Thoracic aorta (tissue), 2 donors: Measurements from ENCODE around the gene CSAG3. TPM values are rescaled to one million over a fixed set of nuclear protein-coding genes. Genes with fewer than 3 reads are reported as not detected.
"Not testable (repeated sequence)": the region's sequence is repeated elsewhere in the genome, so short reads cannot be mapped to it uniquely, and the experiment has no call there.

Source experiments
- ATAC-seq: fragments of 150-250 bp; one replicate; pipeline ENCODE4 v1.8.0; 2017; ENCODE audit warnings: low read depth; ENCODE audit not compliant: insufficient number of reproducible peaks, low FRiP score
- DNase-seq: peaks from one replicate; pipeline ENCODE4 v3.0.0-alpha.2; 2020; ENCODE audit warnings: low spot score
- H3K27ac ChIP-seq, 2 donors: fragments of 200-600 bp; sonication (generic); 1 replicate in 1 of 2; 2 replicates in 1 of 2; pipeline ENCODE4 v1.5.1; 2016; ENCODE audit warnings: mild to moderate bottlenecking in 2 of 2, moderate library complexity in 2 of 2
- H3K27me3 ChIP-seq: fragments of 200-600 bp; sonication (generic); replicated peaks from 2 replicates; pipeline ENCODE4 v1.6.0; 2016; ENCODE audit warnings: mild to moderate bottlenecking; ENCODE audit not compliant: insufficient read depth
- H3K36me3 ChIP-seq: fragments of 200-600 bp; sonication (generic); one replicate; pipeline ENCODE4 v1.5.1; 2016
- H3K4me1 ChIP-seq, 2 donors: fragments of 200-600 bp; sonication (generic); 1 replicate in 1 of 2; 2 replicates in 1 of 2; pipeline versions ENCODE4 v1.5.1 to v1.6.0; 2016; ENCODE audit warnings: low read depth in 2 of 2, mild to moderate bottlenecking in 1 of 2; ENCODE audit not compliant: control insufficient read depth in 1 of 2
- H3K4me3 ChIP-seq: fragments of 200-600 bp; sonication (generic); 2 replicates; pipeline ENCODE4 v1.5.1; 2016; ENCODE audit warnings: mild to moderate bottlenecking
- H3K9me3 ChIP-seq: fragments of 200-600 bp; sonication (generic); 2 replicates; pipeline ENCODE4 v1.5.1; 2016
- total RNA-seq, 2 donors: library from RNA; depleted of rRNA; stranded (reverse); fragments of >200 nt; gene quantifications; one replicate each; pipeline versions ENCODE4 v1.1.0 to v1.2.3, GENCODE V29; 2016
- TF ChIP-seq, protein P1 (sequence below): fragments of 200-600 bp; sonication (generic); IDR thresholded peaks from one replicate; pipeline ENCODE4 v1.5.1; 2019; ENCODE audit warnings: antibody characterized with exemption

CSAG3 gene
- total RNA-seq: not detected

GRCh38 chrX:152758918-152759317 is at the start of gene CSAG3:
Gene CSAG3, plus strand, starts transcription at chrX:152759218.
- H3K4me3 ChIP-seq, H3K36me3 ChIP-seq, H3K27me3 ChIP-seq, DNase-seq, ATAC-seq, H3K9me3 ChIP-seq, H3K27ac ChIP-seq, H3K4me1 ChIP-seq: not testable (repeated sequence)

GRCh38 chrX:152713195-152713594 is 45.8 kb upstream of the CSAG3 start:
- ATAC-seq, H3K4me3 ChIP-seq: not testable (repeated sequence)

DNA sequence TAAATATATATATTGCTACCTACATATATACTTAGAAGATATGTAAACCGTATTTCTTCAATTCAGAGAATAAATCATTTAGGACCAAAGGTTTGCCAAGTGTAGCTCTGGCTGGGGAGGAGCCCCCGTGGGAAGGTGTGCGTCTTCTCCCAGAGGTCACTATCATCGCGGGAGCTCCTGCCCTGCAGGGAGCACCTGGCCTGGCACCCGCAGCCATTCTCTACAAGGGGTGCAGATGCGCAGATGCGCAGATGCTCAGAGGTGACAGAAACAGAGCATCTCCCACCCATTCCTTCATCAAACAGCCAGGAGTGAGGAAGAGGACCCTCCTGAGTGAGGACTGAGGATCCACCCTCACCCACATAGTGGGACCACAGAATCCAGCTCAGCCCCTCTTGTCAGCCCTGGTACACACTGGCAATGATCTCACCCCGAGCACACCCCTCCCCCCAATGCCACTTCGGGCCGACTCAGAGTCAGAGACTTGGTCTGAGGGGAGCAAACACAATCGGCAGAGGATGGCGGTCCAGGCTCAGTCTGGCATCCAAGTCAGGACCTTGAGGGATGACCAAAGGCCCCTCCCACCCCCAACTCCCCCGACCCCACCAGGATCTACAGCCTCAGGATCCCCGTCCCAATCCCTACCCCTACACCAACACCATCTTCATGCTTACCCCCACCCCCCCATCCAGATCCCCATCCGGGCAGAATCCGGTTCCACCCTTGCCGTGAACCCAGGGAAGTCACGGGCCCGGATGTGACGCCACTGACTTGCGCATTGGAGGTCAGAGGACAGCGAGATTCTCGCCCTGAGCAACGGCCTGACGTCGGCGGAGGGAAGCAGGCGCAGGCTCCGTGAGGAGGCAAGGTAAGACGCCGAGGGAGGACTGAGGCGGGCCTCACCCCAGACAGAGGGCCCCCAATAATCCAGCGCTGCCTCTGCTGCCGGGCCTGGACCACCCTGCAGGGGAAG is 44.9 kb upstream of the CSAG3 start, which contains the start of gene MAGEA2B:
Gene MAGEA2B (plus strand): TSS at position 814 of the 973 bp plus-strand sequence. CDS start 2,479 bp downstream, outside the sequence.
- H3K36me3 ChIP-seq, H3K27me3 ChIP-seq, H3K9me3 ChIP-seq, H3K27ac ChIP-seq, H3K4me1 ChIP-seq, DNase-seq, ATAC-seq, H3K4me3 ChIP-seq: not testable (repeated sequence)

More at GRCh38 chrX:152713195-152713594, 45.8 kb upstream of the CSAG3 start:
- H3K27me3 ChIP-seq, H3K4me1 ChIP-seq, H3K36me3 ChIP-seq, DNase-seq, H3K27ac ChIP-seq, H3K9me3 ChIP-seq: not testable (repeated sequence)

DNA sequence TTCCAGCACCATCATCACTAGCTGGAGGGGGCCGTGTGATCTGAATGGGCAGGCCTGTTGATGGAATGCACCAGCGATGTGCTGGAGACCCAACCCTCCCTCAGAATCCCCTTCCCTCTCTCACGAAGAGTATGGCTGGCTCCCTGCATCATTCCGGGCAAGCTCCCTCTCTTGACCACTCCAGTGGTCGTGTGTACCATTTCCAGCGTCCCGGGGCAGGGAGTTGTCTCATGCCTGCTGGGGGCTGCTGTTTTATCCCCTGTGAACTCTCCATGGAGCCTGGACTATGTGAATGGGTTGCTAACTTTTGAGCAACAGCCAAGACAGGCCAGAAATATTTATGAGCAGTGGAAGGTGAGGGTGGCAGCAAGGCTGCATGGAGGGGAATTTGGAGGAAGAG is 33.6 kb upstream of the CSAG3 start:
- H3K4me3 ChIP-seq: no peak overlapping the region
- TF ChIP-seq, protein P1, sequence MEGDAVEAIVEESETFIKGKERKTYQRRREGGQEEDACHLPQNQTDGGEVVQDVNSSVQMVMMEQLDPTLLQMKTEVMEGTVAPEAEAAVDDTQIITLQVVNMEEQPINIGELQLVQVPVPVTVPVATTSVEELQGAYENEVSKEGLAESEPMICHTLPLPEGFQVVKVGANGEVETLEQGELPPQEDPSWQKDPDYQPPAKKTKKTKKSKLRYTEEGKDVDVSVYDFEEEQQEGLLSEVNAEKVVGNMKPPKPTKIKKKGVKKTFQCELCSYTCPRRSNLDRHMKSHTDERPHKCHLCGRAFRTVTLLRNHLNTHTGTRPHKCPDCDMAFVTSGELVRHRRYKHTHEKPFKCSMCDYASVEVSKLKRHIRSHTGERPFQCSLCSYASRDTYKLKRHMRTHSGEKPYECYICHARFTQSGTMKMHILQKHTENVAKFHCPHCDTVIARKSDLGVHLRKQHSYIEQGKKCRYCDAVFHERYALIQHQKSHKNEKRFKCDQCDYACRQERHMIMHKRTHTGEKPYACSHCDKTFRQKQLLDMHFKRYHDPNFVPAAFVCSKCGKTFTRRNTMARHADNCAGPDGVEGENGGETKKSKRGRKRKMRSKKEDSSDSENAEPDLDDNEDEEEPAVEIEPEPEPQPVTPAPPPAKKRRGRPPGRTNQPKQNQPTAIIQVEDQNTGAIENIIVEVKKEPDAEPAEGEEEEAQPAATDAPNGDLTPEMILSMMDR: no peak
- H3K4me1 ChIP-seq: no peaks in the 10 kb centered on the region
- DNase-seq (no peak), ATAC-seq (no peak)
- no peaks in the 10 kb centered on the region for H3K36me3 ChIP-seq
- no peaks in the 10 kb centered on the region for H3K9me3 ChIP-seq
- no peak overlapping the region for H3K27ac ChIP-seq
- H3K27me3 ChIP-seq: no peaks in the 10 kb centered on the region

DNA sequence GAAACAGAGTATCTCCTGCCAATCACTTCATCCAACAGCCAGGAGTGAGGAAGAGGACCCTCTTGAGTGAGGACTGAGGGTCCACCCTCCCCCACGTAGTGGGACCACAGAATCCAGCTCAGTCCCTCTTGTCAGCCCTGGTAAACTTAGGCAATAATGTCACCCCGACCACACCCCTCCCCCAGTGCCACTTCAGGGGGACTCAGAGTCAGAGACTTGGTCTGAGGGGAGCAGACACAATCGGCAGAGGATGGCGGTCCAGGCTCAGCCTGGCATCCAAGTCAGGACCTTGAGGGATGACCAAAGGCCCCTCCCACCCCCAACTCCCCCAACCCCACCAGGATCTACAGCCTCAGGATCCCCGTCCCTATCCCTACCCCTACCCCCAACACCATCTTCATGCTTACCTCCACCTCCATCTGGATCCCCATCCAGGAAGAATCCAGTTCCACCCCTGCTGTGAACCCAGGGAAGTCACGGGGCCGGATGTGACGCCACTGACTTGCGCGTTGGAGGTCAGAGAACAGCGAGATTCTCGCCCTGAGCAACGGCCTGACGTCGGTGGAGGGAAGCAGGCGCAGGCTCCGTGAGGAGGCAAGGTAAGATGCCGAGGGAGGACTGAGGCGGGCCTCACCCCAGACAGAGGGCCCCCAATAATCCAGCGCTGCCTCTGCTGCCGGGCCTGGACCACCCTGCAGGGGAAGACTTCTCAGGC is 25.6 kb upstream of the CSAG3 start, which contains the start of the genes CSAG1 and MAGEA12:
Gene CSAG1 (minus strand): TSS at position 461 of the 715 bp plus-strand sequence. CDS start 1,261 bp downstream, outside the sequence.
Gene MAGEA12 (plus strand): TSS at position 497 of the 715 bp plus-strand sequence. CDS start 2,405 bp downstream, outside the sequence.
- TF ChIP-seq, protein P1: no peak
- Histone ChIP-seq H3K4me3 (no peak within 1 kb of the TSS), H3K27me3 (no peaks in the 10 kb centered on the region), H3K36me3 (no peaks in the 10 kb centered on the region), H3K9me3 (no peaks in the 10 kb centered on the region), H3K4me1 (no peaks in the 10 kb centered on the region), H3K27ac (no peak within 1 kb of the TSS)
- ATAC-seq (no peak), DNase-seq (no peak)

DNA sequence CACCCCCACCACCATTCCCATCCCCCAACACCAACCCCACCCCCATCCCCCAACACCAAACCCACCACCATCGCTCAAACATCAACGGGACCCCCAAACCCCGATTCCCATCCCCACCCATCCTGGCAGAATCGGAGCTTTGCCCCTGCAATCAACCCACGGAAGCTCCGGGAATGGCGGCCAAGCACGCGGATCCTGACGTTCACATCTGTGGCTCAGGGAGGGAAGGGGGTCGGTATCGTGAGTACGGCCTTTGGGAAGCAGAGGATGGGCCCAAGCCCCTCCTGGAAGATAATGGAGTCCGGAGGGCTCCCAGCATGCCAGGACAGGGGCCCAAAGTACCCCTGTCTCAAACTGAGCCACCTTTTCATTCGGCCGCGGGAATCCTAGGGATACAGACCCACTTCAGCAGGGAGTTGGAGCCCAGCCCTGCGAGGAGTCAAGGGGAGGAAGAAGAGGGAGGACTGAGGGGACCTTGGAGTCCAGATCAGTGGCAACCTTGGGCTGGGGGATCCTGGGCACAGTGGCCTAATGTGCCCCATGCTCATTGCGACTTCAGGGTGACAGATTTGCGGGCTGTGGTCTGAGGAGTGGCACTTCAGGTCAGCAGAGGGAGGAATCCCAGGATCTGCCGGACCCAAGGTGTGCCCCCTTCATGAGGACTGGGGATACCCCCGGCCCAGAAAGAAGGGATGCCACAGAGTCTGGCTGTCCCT is 24.7 kb upstream of the CSAG3 start:
- ATAC-seq, H3K27ac ChIP-seq, H3K4me1 ChIP-seq, H3K36me3 ChIP-seq, H3K9me3 ChIP-seq, DNase-seq, H3K27me3 ChIP-seq, H3K4me3 ChIP-seq: not testable (repeated sequence)
